Astrocyte (in vitro differentiated cells and primary cell): ENCODE data around the gene SNED1. TPM values are rescaled to one million over a fixed set of nuclear protein-coding genes. Genes with fewer than 3 reads are reported as not detected.

Experiments
- DNase-seq: peaks from one replicate; pipeline ENCODE4 v3.0.0-alpha.2; 2010; ENCODE audit warnings: low read depth
- FAIRE-seq: peaks from 2 replicates; lab custom pipeline; 2011; peaks lifted over from hg19 to GRCh38; lab: Jason Lieb, UNC
- H2AFZ ChIP-seq: 2 replicates; pipeline ENCODE4 v1.6.0; 2012; ENCODE audit warnings: low read depth, low read length, inconsistent platforms
- H3K27ac ChIP-seq: 2 replicates; pipeline ENCODE4 v1.5.1; 2011; ENCODE audit warnings: low read depth, low read length, inconsistent platforms
- H3K27me3 ChIP-seq: 2 replicates; pipeline ENCODE4 v1.6.0; 2011; ENCODE audit warnings: low read length, inconsistent platforms; ENCODE audit not compliant: insufficient read depth
- H3K36me3 ChIP-seq: 2 replicates; pipeline ENCODE4 v1.5.1; 2011; ENCODE audit warnings: low read length, inconsistent platforms; ENCODE audit not compliant: insufficient read depth
- H3K4me1 ChIP-seq: 2 replicates; pipeline ENCODE4 v1.5.1; 2011; ENCODE audit warnings: low read length, inconsistent platforms; ENCODE audit not compliant: insufficient read depth
- H3K4me2 ChIP-seq: 2 replicates; pipeline ENCODE4 v1.6.0; 2012; ENCODE audit warnings: low read length, inconsistent platforms
- H3K4me3 ChIP-seq: 2 replicates; pipeline ENCODE4 v1.5.1; 2011; ENCODE audit warnings: low read depth, mild to moderate bottlenecking, low read length, inconsistent platforms; ENCODE audit not compliant: insufficient read depth
- H3K79me2 ChIP-seq: 2 replicates; pipeline ENCODE4 v1.6.0; 2012; ENCODE audit warnings: mild to moderate bottlenecking, low read length, inconsistent platforms; ENCODE audit not compliant: insufficient read depth
- H3K9ac ChIP-seq: 2 replicates; pipeline ENCODE4 v1.6.0; 2012; ENCODE audit warnings: mild to moderate bottlenecking, low read length, inconsistent platforms
- H3K9me3 ChIP-seq: 2 replicates; pipeline ENCODE4 v1.5.1; 2012; ENCODE audit warnings: low read depth, mild to moderate bottlenecking, low read length, inconsistent platforms; ENCODE audit not compliant: insufficient read depth
- H4K20me1 ChIP-seq: 2 replicates; pipeline ENCODE4 v1.6.0; 2012; ENCODE audit warnings: low read length, inconsistent platforms; ENCODE audit not compliant: insufficient read depth
- H3K27ac Mint-ChIP-seq: one replicate; pipeline ENCODE4 v1.8.0; 2021; ENCODE audit warnings: mild to moderate bottlenecking, mixed read lengths; ENCODE audit not compliant: unreplicated experiment
- H3K27me3 Mint-ChIP-seq: one replicate; pipeline ENCODE4 v1.8.0; 2021; ENCODE audit warnings: low read depth, mixed read lengths; ENCODE audit not compliant: unreplicated experiment
- H3K36me3 Mint-ChIP-seq: one replicate; pipeline ENCODE4 v1.8.0; 2021; ENCODE audit warnings: low read depth, mixed read lengths; ENCODE audit not compliant: unreplicated experiment
- H3K4me1 Mint-ChIP-seq: one replicate; pipeline ENCODE4 v1.8.0; 2021; ENCODE audit warnings: low read depth, mixed read lengths; ENCODE audit not compliant: unreplicated experiment
- H3K4me3 Mint-ChIP-seq: one replicate; pipeline ENCODE4 v1.8.0; 2021; ENCODE audit warnings: mild to moderate bottlenecking, moderate library complexity, mixed read lengths; ENCODE audit not compliant: unreplicated experiment
- H3K9me3 Mint-ChIP-seq: one replicate; pipeline ENCODE4 v1.8.0; 2021; ENCODE audit warnings: mild to moderate bottlenecking, mixed read lengths; ENCODE audit not compliant: unreplicated experiment
- CTCF ChIP-seq: IDR thresholded peaks from 2 replicates; pipeline ENCODE4 v1.5.1; 2011; ENCODE audit warnings: low read depth, mild to moderate bottlenecking, inconsistent platforms, low read length, moderate library complexity; ENCODE audit not compliant: insufficient read depth
- EZH2 ChIP-seq: IDR thresholded peaks from 2 replicates; pipeline ENCODE4 v1.6.1; 2012; ENCODE audit warnings: mild to moderate bottlenecking, low read length, inconsistent platforms; ENCODE audit not compliant: insufficient read depth
- total RNA-seq: library from RNA; stranded (reverse); gene quantifications from 2 replicates; pipeline ENCODE4 v1.2.1, GENCODE V29; 2021

The SNED1 gene
- total RNA-seq, 1 donor from 2014 or later = 0.23 TPM

- Histone ChIP-seq H3K9me3 (peaks cover 9% of the 10 kb centered on the region), H3K79me2 (no peaks in the 10 kb centered on the region), H3K4me3 (no peak overlapping the region), H2AFZ (no peak overlapping the region), H3K27me3 (no peaks in the 10 kb centered on the region), H3K27ac (no peak overlapping the region), H4K20me1 (no peaks in the 10 kb centered on the region), H3K36me3 (no peaks in the 10 kb centered on the region), H3K9ac (no peak overlapping the region), H3K4me2 (no peak overlapping the region), H3K4me1 (no peaks in the 10 kb centered on the region)
- Mint-ChIP-seq H3K4me3 (no peak overlapping the region), H3K9me3 (peaks cover 16% of the 10 kb centered on the region), H3K27me3 (peaks cover 34% of the 10 kb centered on the region), H3K4me1 (no peaks in the 10 kb centered on the region), H3K27ac (no peak overlapping the region), H3K36me3 (no peaks in the 10 kb centered on the region)
- no peak for TF ChIP-seq CTCF
- no peak for TF ChIP-seq EZH2
- no peak for FAIRE-seq
- DNase-seq = no peak
Measured at GRCh38 chr2:241029599-241030332, 31.3 kb downstream of the SNED1 start.

- peaks cover 4% of the 10 kb centered on the region for H3K9me3 ChIP-seq
- no peak overlapping the region for H3K4me3 ChIP-seq
- no peak for FAIRE-seq
- TF ChIP-seq EZH2 = no peak
- no peak for TF ChIP-seq CTCF
- H3K36me3 Mint-ChIP-seq = no peaks in the 10 kb centered on the region
- H3K27me3 ChIP-seq = no peaks in the 10 kb centered on the region
- no peak overlapping the region for H2AFZ ChIP-seq
- no peaks in the 10 kb centered on the region for H3K4me1 Mint-ChIP-seq
- no peak overlapping the region for H3K27ac ChIP-seq
- no peak overlapping the region for H3K4me3 Mint-ChIP-seq
- no peaks in the 10 kb centered on the region for H3K79me2 ChIP-seq
- no peaks in the 10 kb centered on the region for H4K20me1 ChIP-seq
- peaks cover 39% of the 10 kb centered on the region for H3K27me3 Mint-ChIP-seq
- peaks cover 16% of the 10 kb centered on the region for H3K9me3 Mint-ChIP-seq
- no peak overlapping the region for H3K4me2 ChIP-seq
- DNase-seq = no peak
- no peak overlapping the region for H3K27ac Mint-ChIP-seq
- H3K4me1 ChIP-seq = no peaks in the 10 kb centered on the region
- H3K36me3 ChIP-seq = no peaks in the 10 kb centered on the region
- no peak overlapping the region for H3K9ac ChIP-seq
Measured at GRCh38 chr2:241030333-241030680, 31.9 kb downstream of the SNED1 start.

- Histone ChIP-seq H3K4me2 (no peak overlapping the region), H3K4me1 (no peaks in the 10 kb centered on the region), H3K4me3 (no peak overlapping the region), H2AFZ (no peak overlapping the region), H3K36me3 (no peaks in the 10 kb centered on the region), H3K9ac (no peak overlapping the region), H3K9me3 (peaks cover 4% of the 10 kb centered on the region), H3K27me3 (no peaks in the 10 kb centered on the region), H4K20me1 (no peaks in the 10 kb centered on the region), H3K79me2 (no peaks in the 10 kb centered on the region), H3K27ac (no peak overlapping the region)
- Mint-ChIP-seq H3K9me3 (peaks cover 12% of the 10 kb centered on the region), H3K4me1 (no peaks in the 10 kb centered on the region), H3K36me3 (no peaks in the 10 kb centered on the region), H3K4me3 (no peak overlapping the region), H3K27me3 (peaks cover 39% of the 10 kb centered on the region), H3K27ac (no peak overlapping the region)
- TF ChIP-seq CTCF = no peak
- TF ChIP-seq EZH2 = no peak
- DNase-seq = no peak
- FAIRE-seq = no peak
Measured at GRCh38 chr2:241030883-241031282, 32.5 kb downstream of the SNED1 start.
